KMS-11 (cell line): Measurements from ENCODE around the gene CPA5.

Experiments
- H2AFZ ChIP-seq: fragments of 200-600 bp; sonication (generic); 2 replicates; pipeline ENCODE4 v1.6.1; 2016; ENCODE audit warnings: antibody characterized with exemption, mixed run types, low read depth
- H3K27ac ChIP-seq: fragments of 200-600 bp; sonication (generic); 2 replicates; pipeline ENCODE4 v1.6.1; 2016; ENCODE audit warnings: mild to moderate bottlenecking, mixed run types
- H3K27me3 ChIP-seq: fragments of 200-600 bp; sonication (generic); 2 replicates; pipeline ENCODE4 v1.6.1; 2017; ENCODE audit warnings: mild to moderate bottlenecking, low read depth, mixed run types, moderate library complexity; ENCODE audit not compliant: insufficient read depth
- H3K36me3 ChIP-seq: fragments of 200-600 bp; sonication (generic); 2 replicates; pipeline ENCODE4 v1.6.1; 2017; ENCODE audit warnings: mild to moderate bottlenecking, mixed run types; ENCODE audit not compliant: insufficient read depth
- H3K4me1 ChIP-seq: fragments of 200-600 bp; sonication (generic); 2 replicates; pipeline ENCODE4 v1.6.1; 2016; ENCODE audit warnings: mild to moderate bottlenecking, low read depth, mixed run types; ENCODE audit not compliant: poor library complexity, severe bottlenecking
- H3K4me2 ChIP-seq: fragments of 200-600 bp; sonication (generic); 2 replicates; pipeline ENCODE4 v1.7.0; 2016; ENCODE audit warnings: mild to moderate bottlenecking, mixed run types
- H3K4me3 ChIP-seq: fragments of 200-600 bp; sonication (generic); IDR thresholded peaks from 2 replicates; pipeline ENCODE4 v1.6.1; 2017; ENCODE audit warnings: low read depth, low read length, mixed read lengths; ENCODE audit not compliant: insufficient read depth
- H3K79me2 ChIP-seq: fragments of 200-600 bp; sonication (generic); 2 replicates; pipeline ENCODE4 v1.6.1; 2016; ENCODE audit warnings: low read depth, mixed run types; ENCODE audit not compliant: insufficient read depth
- H3K9ac ChIP-seq: fragments of 200-600 bp; sonication (generic); 2 replicates; pipeline ENCODE4 v1.6.1; 2016; ENCODE audit warnings: mild to moderate bottlenecking, mixed run types
- H4K20me1 ChIP-seq: fragments of 200-600 bp; sonication (generic); 2 replicates; pipeline ENCODE4 v1.6.1; 2016; ENCODE audit warnings: mild to moderate bottlenecking, mixed run types; ENCODE audit not compliant: insufficient read depth
- TF ChIP-seq, protein P1 (sequence below): fragments of 200-600 bp; sonication (generic); conservative IDR thresholded peaks from 2 replicates; pipeline ENCODE4 v1.6.1; 2017; ENCODE audit warnings: low read depth, mild to moderate bottlenecking, antibody characterized with exemption, low read length, moderate library complexity, mixed read lengths

CPA5 gene

DNA sequence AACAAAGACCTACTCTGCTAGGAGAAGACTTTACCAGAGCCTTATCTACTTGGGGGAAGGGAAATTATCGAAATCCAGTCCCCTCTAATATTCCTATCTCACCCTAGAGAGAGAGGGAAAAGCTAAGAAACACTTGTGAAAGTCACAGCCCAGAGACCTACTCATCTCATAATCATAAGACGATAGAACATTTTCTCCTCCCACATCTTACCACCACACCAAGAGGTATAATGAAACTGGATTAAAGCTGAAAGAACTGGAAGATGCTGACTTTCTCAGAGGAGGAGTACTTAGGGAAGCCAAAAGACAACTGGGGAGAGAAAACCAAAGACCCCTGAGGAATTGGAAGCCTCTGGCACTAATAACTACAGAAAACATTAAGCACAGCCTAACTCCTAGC, 10.8 kb upstream of the CPA5 start:
- Histone ChIP-seq H3K27ac (no peak overlapping the region), H3K9ac (no peak overlapping the region), H4K20me1 (no peaks in the 10 kb centered on the region), H3K36me3 (no peaks in the 10 kb centered on the region), H3K79me2 (no peaks in the 10 kb centered on the region), H2AFZ (no peak overlapping the region), H3K4me1 (no peaks in the 10 kb centered on the region), H3K4me2 (no peak overlapping the region), H3K4me3 (no peak overlapping the region), H3K27me3 (no peaks in the 10 kb centered on the region)
- TF ChIP-seq, protein P1, sequence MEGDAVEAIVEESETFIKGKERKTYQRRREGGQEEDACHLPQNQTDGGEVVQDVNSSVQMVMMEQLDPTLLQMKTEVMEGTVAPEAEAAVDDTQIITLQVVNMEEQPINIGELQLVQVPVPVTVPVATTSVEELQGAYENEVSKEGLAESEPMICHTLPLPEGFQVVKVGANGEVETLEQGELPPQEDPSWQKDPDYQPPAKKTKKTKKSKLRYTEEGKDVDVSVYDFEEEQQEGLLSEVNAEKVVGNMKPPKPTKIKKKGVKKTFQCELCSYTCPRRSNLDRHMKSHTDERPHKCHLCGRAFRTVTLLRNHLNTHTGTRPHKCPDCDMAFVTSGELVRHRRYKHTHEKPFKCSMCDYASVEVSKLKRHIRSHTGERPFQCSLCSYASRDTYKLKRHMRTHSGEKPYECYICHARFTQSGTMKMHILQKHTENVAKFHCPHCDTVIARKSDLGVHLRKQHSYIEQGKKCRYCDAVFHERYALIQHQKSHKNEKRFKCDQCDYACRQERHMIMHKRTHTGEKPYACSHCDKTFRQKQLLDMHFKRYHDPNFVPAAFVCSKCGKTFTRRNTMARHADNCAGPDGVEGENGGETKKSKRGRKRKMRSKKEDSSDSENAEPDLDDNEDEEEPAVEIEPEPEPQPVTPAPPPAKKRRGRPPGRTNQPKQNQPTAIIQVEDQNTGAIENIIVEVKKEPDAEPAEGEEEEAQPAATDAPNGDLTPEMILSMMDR, result no peak

GRCh38 chr7:130334274-130334673, 10.3 kb upstream of the CPA5 start:
- H3K4me2 ChIP-seq, result no peak overlapping the region
- H2AFZ ChIP-seq, result no peak overlapping the region
- H4K20me1 ChIP-seq, result no peaks in the 10 kb centered on the region
- no peaks in the 10 kb centered on the region for H3K79me2 ChIP-seq
- H3K4me3 ChIP-seq, result no peak overlapping the region
- H3K4me1 ChIP-seq, result no peaks in the 10 kb centered on the region
- H3K27me3 ChIP-seq, result no peaks in the 10 kb centered on the region
- no peaks in the 10 kb centered on the region for H3K36me3 ChIP-seq
- TF ChIP-seq, protein P1, result no peak
- no peak overlapping the region for H3K9ac ChIP-seq
- no peak overlapping the region for H3K27ac ChIP-seq

GRCh38 chr7:130337410-130337971, 7.1 kb upstream of the CPA5 start:
- Histone ChIP-seq H2AFZ (no peak overlapping the region), H3K36me3 (no peaks in the 10 kb centered on the region), H3K27me3 (no peaks in the 10 kb centered on the region), H3K4me3 (no peak overlapping the region), H3K4me1 (no peaks in the 10 kb centered on the region), H3K27ac (no peak overlapping the region), H3K4me2 (no peak overlapping the region), H3K9ac (no peak overlapping the region), H4K20me1 (no peaks in the 10 kb centered on the region), H3K79me2 (no peaks in the 10 kb centered on the region)
- TF ChIP-seq, protein P1, result no peak

DNA sequence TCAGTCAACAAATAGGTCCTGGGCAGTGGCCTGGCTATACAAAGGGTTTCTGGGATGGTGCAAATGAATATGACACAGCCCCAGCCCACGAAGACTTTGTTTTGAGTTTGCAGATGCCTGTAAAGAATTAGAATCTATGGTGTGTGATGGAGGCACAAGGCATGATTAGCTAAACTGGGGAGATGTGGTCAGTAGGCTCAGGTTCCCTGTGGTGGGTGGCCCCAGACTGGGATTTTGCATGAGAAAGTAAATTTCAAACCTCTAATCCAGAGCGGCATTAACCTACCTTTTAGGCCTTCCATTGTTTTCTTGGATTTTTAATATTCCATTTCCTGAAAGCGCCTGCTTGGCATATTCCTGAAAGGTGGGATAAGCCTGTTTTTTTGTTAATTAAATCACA, 6.4 kb upstream of the CPA5 start:
- no peak overlapping the region for H3K27ac ChIP-seq
- no peaks in the 10 kb centered on the region for H3K27me3 ChIP-seq
- no peak overlapping the region for H3K4me3 ChIP-seq
- no peaks in the 10 kb centered on the region for H3K4me1 ChIP-seq
- H3K36me3 ChIP-seq, result no peaks in the 10 kb centered on the region
- no peak overlapping the region for H3K9ac ChIP-seq
- H3K79me2 ChIP-seq, result no peaks in the 10 kb centered on the region
- no peak overlapping the region for H2AFZ ChIP-seq
- no peaks in the 10 kb centered on the region for H4K20me1 ChIP-seq
- TF ChIP-seq, protein P1, result no peak
- H3K4me2 ChIP-seq, result no peak overlapping the region
